Measurements from ENCODE around the gene MFN2.

- TF ChIP-seq POLR2A (IDR thresholded peaks at IDR 0.05) (no peak), CTCF (IDR thresholded peaks at IDR 0.05) (no peak)
Measured at GRCh38 chr1:12032161-12032621, 51.9 kb downstream of the MFN2 start.

Measured in heart left ventricle (tissue), 13 donors.